NCI-H226 (cell line): ENCODE results near the gene SKAP1.

Experiments
- DNase-seq: peaks from one replicate; pipeline ENCODE4 v3.0.0-alpha.2; 2015

SKAP1 gene

DNA sequence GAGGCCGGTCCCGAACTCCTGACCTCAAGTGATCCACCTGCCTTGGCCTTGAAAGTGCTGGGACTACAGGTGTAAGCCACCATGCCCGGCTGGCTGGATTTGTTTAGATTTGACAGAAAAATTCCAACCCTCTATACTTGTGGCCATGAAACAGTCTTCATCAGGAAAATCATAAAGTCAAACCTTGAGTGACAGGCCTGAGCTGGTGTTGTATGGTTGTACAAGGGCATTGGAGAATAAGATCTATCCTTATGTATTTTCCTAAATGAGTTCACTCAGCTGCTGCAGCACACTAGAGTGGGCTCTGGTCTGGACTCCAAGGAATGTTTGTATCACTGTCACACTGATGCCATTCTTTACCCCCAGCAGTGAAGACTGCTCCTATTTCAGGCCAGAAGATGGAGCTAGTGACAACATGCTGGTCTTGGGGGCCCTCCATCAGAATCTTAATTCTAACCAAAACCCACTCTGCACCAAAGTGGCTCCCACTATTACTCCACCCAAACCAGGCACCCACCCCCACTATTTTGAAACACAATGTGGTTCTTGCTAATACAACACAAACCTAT is 295.0 kb downstream of the SKAP1 start:
- no peak for DNase-seq

DNA sequence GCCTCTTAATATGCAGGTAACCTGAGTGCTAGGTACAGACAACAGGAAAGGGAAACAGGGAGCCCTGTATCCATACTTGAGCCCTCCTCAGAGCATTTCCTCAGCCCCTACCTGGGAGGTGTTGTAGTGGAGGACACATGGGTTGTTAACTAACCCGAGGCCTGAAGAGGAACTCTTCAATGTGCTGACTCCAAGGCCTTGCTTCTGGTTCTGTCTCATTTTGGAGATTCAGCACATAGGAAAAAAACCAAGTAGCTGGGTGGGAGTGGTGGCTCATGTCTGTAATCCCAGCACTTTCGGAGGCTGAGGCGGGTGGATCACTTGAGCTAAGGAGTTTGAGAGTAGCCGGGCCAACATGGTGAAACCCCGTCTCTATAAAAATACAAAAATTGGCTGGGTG is 297.6 kb downstream of the SKAP1 start:
- DNase-seq, result no peak

DNA sequence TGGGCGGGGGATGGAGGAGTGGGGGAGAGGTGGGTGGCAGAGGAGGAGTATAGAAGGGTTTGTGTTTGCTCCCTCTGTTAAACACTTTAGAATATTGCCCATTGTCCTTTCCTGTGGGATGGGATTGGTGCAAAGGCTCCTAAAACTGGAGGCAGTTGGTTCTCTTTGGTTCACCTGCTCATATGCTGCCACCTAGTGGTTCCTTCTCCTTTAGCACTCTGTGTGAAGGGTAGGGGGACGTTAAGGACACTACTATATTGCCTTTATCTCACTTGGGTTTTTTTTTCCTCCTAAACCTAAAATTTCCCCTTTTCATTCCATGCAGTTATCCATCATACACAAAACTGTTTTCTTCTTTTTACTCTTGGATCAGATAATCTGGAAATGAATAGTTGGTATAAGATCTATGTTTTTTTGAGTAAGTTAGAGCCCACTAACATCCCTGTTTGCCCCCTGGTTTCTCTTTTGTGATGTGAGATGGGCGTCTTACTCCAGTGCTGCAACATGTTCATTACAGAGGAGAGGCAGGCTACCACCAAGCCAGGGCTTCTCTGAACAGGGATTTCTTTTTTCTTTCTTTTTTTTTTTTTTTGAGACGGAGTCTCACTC is 298.7 kb downstream of the SKAP1 start:
- peak; percentile 20 for DNase-seq

DNA sequence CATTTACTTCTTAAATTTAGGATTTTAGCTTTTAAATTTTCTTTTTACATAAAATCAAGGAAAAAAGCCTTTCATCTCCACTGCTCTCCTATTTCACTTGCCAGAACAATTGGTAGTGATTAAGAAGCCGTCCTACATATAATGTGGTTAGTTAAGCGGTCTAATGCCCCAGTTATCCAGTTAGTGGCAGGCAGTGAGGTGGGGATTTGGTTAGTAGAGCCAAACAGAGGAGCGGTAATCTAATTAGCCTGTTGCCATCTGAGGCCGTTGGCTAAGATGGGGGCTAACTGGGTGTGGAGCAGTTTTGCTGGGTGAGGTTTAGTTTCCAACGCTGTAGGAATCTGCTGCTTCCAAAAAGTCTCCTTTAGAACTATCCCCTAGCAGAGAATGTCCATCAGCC is 300.0 kb downstream of the SKAP1 start:
- no peak for DNase-seq

DNA sequence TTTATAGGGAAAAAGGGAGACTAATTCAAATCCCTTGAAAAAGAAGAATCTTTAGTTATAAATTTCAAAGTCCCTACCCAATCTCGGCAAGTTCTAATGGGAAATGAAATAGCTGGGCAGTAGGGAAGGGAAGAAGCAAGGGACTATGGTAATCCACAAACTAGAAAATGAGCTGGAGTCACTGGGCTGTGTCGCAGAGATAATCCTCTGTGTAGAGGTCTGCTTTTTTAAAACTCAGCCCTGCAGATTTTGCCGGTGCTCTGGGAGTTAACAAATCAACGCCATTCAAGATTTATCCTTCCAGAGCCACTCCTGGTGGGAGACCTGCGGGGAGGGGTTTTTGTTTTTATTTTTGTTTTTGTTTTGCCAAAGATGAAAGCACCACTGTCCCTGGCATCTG is 301.6 kb downstream of the SKAP1 start:
- DNase-seq, result no peak

DNA sequence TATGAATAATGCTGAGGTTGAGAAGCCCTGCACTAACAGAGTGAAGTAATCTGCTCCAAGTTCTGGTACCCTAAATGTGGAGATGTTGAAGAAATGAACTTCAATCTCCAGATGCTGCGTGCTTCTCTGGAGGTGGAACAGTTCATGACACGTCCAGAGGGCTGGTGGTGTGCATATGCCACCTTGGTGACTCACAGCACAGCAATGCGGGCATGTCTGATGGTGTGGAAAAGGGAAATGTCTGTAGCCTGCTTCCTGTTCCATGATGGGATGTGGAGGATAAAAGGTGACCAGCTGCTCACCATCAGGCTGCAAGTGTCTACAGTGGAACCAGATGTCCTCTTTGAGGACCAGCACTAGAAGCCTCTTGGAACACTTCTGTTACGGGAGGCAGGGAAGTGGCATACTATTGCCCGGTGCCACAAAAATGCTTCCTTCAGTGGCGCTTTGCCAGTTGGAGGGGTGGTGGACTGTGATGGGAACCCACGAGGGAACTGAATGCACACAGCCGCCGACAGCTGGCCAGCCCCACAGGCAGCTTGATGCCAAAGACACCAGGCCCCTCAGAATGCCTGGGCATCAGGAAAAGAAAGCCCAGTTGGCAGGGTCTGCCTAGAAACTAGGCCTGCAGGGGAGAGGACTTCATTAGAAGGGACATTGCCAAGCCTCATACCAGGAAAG is 302.5 kb downstream of the SKAP1 start:
- peak; percentile 53 for DNase-seq

DNA sequence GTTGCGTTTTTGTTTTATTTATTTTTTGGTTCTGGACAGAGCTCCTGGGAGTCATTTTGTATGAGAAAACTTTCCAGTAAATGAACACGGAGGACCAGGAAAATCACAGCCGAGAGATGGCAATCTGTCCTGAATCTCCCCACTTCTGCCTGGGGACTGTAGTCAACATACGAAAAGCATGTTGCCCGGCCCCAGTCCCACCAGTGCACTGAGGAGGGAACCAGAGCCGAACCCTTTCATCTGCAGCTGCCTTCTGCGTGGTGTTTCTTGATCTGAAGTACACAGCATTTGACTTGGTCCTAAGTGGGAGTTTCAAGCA is 303.5 kb downstream of the SKAP1 start:
- no peak for DNase-seq

DNA sequence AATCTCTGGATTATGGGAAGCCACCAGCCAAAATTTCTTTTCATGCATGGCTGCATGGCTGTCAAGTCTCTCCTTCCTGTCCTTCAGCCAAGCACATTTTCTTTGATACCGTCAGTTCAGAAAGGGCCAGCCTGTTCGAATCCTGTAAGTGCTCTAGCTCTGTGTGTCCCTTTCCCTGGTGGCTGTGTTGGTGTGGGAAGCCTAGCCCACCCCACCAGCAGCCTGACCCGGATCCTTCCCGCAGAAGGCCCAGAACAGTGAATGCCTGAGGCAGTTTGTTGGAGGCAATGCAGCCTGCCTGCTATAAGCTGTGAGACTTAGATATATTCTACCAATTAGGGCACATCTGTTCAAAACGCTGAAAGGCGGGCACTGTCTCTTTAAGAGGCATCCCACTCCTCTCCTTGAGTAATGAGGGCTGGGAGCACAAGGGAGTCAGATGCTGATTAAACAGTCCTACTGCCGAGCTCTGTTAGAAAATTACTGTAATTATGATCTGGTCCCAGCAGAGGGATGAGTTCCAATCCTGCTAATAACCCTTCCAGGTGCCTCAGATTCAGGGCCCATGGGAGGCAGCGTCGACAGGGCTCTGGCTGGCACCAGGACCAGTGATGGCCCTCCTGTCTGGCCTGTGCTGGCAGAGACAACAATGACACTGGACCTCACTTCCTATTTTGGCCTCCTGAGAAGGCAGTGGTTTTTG is 304.0 kb downstream of the SKAP1 start:
- no peak for DNase-seq

DNA sequence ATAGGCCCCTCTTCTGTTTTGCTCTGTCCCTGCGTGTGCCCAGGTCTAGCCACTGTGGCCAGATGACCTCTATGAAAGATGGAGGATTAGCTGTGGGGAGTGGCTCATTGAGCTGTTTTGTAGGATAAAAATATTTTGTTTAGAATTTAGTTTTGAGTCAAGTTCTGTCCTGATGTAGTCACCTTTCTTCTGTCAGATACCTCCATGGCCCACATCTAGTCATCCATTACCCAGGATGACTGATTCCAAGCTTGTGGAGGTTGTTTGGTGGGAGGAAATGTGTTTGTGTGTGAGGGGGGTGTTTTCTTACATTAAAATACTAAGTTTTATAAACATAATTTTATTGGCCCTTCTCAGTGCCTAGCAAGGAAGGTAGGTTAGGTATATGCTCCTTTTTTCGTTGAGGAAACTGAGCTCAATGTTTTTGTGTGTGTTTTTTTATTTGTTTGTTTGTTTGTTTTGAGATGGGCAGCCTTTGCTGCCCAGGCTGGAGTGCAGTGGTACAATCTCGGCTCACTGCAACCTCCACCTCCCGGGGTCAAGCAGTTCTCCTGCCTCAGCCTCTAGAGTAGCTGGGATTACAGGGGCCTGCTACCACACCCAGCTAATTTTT is 306.1 kb downstream of the SKAP1 start:
- DNase-seq, result no peak

DNA sequence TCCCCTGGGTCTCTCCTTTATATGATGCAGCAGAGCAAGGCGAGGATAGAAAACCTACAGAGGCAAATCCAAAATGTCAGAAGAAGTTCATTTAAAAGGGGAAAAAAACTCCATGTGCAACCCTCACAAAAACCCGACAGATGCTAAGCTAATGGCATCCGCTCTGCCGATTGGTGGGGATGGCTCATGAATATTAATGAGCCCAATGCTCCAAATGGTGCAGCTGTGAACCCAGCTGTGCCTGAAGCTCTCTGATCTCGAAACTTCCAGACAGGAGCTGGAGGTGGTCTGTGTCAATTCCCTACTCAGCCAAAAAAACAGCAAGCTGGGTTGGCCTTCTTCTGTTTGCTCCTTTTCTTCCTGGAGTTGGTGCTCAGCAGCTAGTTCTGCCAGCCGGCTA is 306.9 kb downstream of the SKAP1 start:
- no peak for DNase-seq

DNA sequence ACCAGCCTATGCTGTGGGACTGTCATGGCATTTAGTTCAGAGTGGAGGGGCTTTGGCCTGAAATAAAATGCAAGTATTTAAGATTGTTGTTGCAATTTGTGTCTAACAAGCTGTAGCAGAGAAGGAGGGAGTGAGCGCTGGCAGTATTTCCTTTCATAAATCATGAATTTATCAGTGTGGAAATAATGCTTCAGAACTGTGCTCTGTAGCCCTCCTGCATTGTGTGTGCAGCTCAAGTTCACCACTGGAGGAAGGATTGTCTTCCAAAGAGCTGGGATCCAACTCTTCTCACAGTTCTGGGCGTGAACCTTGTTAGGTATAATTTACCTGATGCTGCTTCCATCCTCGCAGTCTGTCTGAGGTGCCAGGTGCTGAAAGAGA is 307.4 kb downstream of the SKAP1 start:
- no peak for DNase-seq

DNA sequence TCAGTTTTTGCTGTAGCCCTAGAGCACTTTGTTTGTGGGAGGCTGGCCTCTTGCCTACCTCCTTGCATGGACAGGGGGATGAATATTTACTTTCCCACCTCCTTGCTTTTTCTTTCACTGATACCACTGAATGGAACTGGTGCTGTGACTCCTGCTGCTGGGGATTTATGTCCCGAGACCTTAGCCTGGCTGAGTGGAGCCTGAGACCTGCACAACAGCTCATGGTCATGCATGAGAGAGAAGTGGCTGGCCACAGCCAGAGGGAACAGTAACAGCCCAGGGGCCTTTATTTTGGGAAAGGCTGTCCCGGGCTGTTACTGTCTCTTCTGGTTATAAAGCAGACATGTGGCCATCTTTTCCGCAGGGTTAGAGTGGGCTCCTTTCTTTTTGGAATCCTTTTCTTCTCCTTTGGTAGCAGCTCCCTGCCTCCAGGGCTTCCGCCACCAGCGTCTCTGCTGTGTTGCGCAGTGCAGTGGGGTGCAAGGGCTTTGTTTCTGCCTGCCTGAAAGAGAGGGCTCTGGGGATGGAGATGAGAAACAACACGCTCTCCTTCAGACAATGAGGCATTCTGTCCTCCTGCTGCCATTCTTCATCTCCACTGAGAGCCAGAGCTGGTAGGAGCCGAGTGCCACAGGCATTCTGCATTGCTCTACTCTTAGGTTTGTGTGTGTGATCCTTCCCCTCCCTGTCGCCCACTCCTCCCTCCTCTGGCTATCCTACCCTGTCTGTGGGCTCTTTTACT is 307.9 kb downstream of the SKAP1 start:
- DNase-seq, result no peak

DNA sequence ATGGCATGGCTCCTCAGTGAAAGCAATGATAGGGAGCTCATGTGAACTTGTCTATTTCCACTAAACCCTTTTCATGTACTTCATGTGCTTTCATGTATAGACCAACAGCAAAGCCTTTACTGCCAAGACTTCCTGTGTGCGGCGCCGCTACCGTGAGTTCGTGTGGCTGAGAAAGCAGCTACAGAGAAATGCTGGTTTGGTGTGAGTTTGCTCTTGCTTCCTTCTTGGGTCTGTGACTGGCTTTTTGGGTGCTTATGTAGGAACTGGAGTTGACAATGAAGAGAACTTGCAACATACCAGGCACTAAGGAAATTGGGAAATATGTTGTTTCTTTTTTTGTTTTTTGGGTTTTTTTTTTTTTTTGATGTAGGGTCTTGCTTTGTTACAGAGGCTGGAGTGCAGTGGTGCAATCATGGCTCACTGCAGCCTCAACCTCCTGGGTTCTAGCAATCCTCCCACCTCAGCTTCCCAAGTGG is 316.8 kb downstream of the SKAP1 start:
- DNase-seq, result no peak

DNA sequence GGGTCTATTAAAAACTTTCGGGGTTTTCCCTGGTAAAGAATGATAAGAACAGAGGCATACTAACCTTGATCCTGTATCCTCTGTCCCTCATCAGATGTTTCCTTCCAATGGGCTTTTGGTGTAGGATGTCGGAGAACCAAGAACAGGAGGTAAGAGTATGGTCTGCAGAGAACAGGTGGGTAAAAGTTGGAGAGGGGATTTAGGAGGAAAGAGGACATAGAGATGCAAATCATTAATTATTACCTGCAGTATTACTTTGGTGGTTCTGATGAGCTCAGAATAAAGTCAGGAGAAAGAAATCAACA is 318.1 kb downstream of the SKAP1 start:
- DNase-seq, result no peak

DNA sequence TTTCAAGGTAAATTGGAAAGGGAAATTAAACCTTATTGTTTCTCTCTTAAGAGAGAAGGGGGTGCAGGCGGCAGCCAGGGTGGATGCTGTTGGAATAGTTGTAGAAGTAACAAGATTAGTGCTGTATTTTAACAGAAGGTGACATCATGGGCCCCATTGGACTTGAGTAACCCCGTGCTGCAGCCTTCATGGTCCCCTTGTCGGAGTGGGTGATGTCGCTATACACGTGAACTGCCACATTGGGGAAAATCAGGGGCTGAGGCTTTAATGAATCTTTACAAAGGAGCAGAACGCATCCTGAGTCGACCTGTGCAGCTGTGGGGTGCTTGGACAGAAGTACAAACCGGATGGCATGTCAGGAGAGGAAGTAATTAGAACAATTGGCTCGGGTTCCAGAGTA is 319.3 kb downstream of the SKAP1 start:
- no peak for DNase-seq

DNA sequence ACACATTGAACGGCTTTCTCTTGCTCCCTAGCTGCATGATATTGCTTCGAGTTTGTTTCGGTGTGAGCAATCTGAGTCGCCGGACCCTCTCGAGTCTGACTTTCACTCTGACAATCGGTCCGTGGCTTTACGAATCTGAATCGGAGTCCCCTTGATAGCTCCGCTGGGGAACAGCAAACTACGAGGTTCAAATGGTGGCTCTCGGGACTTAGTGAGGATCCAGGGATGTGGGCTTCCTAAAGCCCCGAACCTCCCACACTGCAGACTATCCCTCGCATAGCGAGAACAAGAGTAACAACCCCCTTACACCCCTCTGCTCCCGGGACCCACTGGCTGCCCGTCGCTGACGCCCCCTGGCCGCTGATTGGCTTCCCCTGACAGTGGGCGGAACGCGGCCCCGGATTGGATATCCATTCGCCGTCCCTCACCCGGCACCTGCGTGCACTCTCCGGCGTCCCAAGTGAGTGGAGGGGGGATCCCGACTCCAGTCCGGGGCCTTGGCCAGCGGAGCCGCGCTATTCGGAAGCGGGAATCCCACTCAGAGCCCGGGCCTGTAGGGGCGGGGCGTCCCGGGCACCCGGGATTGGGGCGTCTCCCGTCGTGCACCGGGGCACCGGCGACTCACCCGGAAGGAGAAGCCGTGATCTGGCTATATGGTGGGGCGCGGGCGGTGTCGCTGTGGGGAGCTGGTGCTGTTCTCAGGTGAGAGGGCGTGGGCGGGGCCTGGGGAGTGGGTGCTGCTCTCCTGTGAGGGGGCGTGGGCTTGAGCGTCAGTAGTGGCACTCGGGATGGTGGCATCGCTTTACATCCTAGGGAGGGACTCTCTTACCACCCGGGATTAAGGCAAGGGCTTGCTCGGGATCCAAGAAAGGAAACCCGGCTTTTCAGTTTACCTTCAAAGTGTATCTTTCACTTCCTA is 322.6 kb downstream of the SKAP1 start, which contains the start of gene SNX11:
SNX11 (plus strand) TSS at position 630 of the 919 bp plus-strand sequence. CDS start 4,278 bp downstream, outside the sequence.
- peak; percentile 87 for DNase-seq

DNA sequence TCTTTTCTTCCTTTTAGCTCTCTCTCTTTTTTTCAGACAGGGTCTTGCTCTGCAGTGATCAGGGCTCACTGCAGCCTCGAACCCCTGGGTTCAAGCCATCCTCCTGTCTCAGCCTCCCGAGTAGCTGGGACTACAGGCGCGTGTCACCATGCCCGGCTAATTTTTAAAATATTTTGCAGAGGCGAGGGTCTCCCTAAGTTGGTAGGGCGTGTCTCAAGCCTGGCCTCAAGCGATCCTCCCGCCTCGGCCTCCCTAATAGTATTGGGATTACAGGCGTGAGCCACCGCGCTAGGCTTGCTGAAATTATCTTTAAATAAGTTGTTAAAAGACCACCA is 323.2 kb downstream of the SKAP1 start:
- DNase-seq, result no peak

DNA sequence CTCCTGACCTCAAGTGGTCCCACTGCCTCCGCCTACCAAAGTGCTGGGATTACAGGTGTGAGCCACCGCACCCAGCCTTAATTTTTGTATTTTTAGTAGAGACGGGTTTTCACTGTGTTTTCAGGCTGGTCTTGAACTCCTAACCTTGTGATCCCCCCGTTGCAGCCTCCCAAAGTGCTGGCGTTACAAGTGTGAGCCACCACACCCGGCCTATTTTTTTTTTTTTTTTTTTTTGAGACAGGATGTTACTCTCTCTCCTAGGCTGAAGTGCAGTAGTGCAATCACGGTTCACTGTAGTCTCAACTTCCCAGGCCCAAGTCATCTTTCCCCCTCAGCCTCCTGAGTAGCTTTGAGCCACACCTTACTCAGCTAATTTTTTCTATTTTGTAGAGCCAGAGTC is 325.6 kb downstream of the SKAP1 start:
- DNase-seq, result no peak

DNA sequence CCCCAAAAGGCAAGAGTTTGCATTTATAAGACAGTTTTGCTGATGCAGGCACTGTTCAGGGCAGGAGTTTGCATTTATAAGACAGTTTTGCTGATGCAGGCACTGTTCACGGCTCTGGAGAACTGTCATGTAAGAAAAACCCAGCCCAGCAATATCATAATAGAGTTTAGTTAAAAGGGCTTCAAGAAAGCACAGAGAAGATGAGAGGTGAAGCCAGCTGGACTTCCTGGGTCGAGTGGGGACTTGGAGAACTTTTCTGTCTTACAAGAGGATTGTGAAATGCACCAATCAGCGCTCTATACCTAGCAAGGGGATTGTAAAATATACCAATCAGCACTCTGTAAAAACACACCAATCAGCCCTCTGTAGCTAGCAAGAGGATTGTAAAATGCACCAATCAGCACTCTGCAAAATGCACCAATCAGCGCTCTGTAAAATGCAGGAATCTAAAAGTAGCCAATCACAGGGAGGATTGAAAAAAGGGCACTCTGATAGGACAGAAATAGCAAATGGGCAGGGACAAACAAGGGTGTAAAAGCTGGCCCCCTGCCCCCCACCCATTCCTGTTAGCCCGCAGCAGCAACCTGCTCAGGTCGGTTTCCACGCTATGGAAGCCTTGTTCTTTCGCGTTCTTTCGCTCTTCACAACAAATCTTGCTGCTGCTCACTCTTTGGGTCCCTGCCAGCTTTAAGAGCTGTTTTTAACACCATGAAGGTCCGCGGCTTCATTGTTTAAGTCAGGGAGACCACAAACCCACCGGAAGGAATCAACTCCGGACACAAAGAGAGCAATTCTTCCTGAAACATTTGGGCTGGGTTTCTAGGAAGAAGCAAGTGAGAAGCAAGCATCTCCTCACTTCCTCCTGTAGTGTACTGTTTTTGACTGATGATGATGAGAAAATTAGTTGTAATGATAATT is 327.0 kb downstream of the SKAP1 start:
- no peak for DNase-seq

DNA sequence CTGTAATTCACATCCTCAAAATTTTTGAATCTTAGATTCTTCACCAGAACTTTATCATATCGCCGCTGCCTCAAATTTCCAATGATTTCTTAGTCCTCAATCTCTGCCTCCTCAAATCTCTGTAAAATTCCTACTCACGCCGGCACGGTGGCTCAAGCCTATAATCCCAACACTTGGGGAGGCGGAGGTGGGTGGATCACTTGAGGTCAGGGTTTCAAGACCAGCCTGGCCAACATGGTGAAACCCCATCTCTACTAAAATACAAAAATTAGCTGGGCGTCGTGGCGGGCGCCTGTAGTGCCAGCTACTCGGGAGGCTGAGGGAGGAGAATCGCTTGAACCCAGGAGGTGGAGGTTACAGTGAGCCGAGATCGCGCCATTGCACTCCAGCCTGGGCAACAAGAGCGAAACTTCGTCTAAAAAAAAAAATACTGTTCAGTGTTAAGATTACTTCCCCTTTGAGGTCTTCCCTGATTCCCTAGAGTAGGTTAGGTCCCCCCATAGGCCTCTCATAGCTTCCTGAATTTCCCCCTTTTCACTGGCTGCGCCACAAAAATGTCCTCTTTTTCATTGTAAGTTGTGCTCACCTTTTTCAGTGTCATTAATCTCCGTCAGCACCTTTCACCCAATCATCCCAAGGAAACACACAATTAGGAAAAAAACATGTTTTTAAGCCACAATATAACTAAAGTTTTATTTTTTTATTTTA is 327.8 kb downstream of the SKAP1 start:
- DNase-seq, result no peak
